ACHN (cell line): ENCODE measurements around the gene ARPC1A.
"Not testable (repeated sequence)": the region's sequence is repeated elsewhere in the genome, so short reads cannot be mapped to it uniquely, and the experiment has no call there.

Experiments used
- DNase-seq: peaks from one replicate; pipeline ENCODE4 v3.0.0-alpha.2; 2015
- in situ Hi-C: cut with HindIII; loops from 2 replicates; pipeline ENCODE4 v1.10.0; 2017; ENCODE audit warnings: low sequenced_read_pairs, low pct_ligation_motif_present, low pct_unique_long_range_greater_than_20kb

The ARPC1A gene

DNA sequence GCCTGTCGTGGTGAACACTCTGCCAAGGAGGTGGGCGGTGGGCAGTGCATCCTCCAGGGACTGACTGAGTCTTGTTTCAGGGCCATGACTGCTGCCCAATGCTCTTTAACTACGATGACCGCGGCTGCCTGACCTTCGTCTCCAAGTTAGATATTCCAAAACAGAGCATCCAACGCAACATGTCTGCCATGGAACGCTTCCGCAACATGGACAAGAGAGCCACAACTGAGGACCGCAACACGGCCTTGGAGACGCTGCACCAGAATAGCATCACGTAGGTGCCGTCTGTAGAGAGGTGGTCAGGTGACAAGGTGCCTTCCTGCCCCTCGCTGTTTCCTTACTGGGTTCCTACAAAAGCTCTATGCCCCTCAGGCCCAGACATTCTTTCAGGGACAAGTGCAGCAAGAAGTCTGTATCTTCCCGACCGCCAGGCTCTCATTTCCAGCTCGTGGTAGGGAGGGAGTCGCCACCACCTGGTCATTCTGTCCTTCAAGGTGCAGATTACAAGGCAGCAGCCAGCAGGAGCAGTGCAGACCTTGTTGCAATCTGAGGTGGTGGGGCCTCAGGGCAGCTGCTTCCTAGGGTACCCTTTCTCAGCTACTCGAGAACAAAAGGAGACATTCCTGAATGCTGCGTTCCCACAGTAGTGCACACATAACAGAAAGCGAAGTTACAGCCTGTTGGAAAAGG lies 33.9 kb downstream of the ARPC1A start:
- no peak for DNase-seq
- in situ Hi-C loops = no loop called here

DNA sequence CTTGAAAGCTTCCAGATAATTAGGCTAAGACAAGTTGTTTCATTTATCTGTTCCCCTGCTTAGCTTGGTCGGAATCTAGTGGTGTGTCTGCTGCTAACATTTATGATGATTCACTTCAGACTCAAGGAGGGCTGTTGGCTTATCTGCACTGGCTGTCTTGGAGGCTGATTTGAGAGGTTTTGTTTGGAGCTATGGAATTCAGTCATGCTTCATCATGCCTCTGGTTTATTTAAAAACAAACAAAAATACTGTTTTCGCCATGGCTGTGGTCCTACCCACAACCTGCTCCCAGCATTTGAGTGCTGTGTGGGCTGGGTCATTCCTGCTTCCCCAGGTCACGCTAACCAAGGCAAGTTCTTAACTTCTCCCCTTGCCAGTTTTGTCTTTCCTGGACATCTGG lies 37.1 kb downstream of the ARPC1A start:
- no peak for DNase-seq
- in situ Hi-C loops = no loop called here

DNA sequence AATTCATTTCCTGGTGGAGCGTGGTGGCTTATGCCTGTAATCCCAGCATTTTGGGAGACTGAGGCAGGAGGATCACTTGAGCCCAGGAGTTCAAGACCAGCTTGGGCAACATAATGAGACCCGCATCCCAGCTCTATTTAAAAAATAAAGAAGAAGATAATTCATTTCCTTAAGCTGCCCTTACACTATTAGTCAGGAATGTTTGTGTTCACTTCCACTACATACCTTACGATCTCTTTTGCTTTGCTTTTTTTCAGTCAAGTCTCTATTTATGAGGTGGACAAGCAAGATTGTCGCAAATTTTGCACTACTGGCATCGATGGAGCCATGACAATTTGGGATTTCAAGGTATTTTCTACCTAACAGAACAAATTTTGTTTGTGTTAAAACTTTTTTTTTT lies 37.6 kb downstream of the ARPC1A start:
- no peak for DNase-seq
- in situ Hi-C loops = no loop called here

DNA sequence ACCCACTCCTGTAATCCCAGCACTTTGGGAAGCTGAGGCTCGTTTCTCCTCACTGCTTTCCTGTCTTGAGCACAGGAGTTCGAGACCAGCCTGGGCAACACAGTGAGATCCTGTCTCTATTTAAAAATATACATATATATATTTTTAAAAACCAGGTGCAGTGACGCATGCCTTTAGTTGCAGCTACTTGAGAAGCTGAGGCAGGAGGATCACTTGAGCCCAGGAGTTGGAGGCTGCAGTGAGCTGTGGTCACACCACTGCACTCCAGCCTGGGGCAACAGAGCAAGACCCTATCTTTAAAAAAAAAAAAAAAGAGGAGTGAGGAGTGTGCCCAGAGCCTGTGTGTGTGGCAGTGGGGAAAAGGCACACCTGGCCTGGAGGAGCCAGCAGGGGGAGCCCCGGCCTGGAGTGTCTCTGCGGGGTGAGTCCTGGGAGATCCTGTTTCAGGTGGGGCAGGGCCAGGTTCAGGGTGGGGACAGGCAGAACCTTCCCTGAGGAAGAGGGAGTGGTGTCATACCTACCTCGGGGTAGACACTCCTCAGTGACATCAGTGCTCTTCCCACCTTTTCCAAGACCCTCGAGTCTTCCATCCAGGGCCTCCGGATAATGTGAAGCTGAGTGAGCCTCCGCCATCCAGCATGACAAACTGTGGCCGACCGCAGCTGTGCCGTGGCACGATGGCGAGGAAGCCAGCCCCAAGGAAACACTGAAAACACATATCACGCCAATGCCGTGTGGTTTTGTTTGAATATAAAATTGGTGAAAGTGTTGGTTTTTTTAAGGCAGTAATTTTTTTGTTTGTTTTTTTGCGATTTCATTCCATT lies 39.8 kb downstream of the ARPC1A start:
- in situ Hi-C loops = no loop called here
- peak; percentile 63 for DNase-seq

DNA sequence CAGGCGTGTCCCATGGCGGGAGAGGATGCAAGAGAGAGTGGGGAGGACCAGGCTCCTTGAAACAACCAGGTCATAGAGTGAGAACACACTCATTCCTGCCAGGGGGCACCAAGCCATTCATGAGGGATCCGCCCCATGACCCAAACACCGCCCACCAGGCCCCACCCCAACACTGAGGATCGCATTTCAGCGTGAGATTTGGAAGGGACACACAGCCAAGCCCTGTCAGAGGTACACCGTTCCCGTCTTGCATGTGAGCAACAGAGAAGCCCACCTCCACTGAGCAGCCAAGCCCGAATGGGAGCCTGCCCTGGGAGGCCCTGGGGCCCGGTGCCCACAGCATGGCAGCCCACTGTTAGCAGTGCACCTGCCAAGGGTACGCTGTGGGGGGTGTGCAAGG lies 40.9 kb downstream of the ARPC1A start:
- DNase-seq = no peak
- in situ Hi-C loops = no loop called here

DNA sequence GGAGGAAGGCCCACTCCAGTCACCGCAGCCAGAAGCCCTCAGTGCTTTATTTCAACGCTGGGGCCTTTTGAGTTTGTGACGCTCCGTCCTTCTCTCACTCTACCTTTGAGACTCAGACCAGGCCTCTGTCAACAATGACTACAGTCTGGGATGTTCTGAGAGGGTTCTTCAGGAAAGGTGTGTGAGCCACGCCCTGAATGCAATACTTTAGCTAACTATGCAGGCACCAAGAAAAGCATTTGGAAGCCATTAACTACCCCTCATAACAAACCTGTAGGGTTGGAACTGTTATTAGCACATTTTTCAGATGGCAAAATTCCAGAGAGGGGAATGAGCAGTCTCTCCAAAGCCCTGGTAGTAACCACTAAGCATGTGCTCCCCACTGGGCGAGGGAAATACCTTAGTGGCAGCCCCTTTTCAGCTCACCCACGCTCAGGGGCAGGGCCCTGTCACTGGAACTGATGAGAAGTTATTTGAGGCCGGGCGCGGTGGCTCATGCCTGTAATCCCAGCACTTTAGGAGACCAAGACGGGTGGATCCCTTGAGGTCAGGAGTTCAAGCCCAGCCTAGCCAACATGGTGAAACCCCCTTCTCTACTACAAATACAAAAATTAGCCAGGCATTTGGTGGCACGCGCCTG lies 43.2 kb downstream of the ARPC1A start:
- in situ Hi-C loops = no loop called here
- DNase-seq = no peak

DNA sequence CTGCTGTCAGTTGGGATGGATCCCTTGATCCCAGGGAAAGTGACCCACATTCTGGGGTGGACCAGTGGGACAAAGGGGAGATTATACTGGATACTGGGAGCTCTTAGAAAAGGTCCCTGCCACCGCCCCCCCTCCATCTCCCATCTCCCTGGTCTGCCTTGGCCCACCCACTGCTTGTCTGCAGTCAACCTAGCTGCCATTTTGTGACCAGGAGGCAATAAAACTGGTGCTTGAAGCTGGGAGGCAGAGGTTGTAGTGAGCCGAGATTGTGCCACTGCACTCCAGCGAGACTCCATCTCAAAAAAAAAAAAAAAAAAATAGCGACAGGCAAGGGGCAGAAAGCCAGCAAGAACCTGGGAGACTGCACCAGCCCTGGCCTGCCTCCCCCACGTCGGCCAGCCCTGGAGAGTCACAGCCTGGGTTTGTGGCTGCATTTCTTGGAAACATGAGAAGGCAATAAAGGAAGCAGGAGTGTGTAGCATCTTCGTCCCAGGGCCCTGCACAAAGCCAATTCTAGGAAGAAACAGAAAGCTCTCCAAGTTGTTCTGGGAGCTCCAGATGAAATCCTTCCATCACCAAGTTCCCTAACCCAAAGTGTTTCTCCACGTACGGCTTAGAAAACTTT lies 44.2 kb downstream of the ARPC1A start:
- no peak for DNase-seq
- in situ Hi-C loops = no loop called here

DNA sequence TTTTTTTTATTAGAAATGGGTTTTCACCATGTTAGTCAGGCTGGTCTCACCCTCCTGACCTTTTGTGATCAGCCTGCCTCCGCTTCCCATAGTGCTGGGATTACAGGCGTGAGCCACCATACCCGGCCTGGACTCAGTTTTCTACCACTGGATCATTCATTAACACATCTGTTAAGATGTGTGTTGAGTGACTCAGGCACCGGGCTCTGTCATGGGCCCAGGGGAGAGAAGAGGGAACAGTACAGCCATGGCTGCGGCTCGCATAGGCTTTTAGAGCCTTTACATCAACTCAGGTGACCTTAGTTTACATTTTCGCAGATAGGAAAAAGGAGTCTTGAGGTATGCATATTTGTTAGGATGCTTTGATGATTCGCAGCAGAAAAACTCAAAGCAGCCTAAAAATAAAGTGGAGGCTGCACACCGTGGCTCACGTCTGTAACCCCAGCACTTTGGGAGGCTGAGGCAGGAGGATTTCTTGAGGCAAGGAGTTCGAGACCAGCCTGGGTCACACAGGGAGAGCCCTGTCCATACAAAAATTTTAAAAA lies 45.8 kb downstream of the ARPC1A start:
- peak; percentile 39 for DNase-seq
- in situ Hi-C loops = no loop called here

DNA sequence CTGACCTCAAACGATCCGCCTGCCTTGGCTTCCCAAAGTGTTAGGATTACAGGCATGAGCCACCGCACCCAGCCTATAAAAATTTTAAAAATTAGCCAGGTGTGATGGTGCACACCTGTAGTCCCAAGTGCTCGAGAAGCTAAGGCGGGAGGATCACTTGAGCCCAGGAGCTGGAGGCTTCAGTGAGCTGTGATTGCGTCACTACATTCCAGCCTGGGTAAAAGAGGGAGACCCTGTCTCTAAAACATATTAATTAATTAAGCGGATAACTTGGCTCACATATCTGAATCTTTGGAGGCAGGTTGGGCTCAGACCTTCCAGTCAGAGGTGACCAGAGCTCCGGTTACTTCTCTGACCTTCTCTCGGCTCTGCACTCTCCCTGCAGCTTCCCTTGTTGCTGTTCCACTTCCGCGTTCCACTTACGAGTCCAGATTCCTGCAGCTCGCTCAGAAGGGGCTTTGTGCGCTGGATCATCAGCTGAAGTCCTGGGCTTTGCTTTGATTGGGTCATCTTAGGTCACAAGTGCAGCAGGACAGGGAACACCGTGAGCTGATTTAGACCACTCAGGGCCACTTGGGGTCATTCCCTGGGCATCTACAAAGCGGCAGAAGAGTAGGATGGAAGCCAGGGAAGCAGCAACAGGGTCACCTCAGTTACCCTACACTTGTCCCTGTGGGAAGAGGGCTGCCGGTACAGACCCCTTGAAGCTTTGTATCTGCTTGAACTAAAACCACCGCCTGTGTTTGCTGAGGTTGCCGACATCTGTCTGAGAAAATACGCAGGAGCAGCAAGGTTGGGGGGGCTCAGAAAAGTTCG lies 46.8 kb downstream of the ARPC1A start:
- in situ Hi-C loops = no loop called here
- peak; percentile 91 for DNase-seq

DNA sequence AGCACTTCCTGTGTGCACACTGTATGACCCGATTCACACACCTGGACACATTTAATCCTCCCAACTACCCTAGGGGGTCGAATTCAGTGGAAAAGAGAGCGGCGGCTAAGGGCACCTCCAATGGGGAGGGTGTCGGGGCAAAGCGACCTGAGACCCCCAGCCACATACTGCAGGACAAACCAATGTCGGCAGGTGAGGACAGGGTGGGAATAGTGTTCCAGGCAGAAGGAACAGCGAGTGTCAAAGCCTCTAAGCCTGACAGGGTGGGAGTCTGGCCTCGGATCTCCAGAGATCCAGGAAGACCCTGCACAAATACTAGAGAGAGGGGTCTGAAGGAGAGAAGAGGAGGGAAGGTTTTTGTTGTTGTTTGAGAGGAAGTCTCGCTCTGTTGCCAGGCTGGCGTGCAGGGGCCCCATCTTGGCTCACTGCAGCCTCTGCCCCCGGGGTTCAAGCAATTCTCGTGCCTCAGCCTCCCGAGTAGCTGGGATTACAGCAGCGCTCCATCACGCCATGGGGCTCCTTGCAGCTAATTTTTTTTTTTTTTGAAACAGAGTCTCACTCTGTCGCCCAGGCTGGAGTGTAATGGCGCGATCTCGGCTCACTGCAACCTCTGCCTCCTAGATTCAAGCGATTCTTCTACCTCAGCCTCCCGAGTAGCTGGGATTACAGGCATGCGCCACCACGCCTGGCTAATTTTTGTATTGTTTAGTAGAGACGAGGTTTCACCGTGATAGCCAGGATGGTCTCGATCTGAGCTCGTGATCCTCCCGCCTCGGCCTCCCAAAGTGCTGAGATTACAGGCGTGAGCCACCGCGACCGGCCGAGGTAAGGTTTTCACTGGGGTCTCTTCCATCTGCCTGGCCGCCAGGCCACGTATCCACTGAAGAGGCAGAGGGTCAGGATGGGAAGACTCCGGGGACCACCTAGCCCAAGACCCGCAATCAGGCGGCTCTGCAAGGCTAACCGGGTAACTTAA lies 47.7 kb downstream of the ARPC1A start:
- no peak for DNase-seq
- in situ Hi-C loops = no loop called here

DNA sequence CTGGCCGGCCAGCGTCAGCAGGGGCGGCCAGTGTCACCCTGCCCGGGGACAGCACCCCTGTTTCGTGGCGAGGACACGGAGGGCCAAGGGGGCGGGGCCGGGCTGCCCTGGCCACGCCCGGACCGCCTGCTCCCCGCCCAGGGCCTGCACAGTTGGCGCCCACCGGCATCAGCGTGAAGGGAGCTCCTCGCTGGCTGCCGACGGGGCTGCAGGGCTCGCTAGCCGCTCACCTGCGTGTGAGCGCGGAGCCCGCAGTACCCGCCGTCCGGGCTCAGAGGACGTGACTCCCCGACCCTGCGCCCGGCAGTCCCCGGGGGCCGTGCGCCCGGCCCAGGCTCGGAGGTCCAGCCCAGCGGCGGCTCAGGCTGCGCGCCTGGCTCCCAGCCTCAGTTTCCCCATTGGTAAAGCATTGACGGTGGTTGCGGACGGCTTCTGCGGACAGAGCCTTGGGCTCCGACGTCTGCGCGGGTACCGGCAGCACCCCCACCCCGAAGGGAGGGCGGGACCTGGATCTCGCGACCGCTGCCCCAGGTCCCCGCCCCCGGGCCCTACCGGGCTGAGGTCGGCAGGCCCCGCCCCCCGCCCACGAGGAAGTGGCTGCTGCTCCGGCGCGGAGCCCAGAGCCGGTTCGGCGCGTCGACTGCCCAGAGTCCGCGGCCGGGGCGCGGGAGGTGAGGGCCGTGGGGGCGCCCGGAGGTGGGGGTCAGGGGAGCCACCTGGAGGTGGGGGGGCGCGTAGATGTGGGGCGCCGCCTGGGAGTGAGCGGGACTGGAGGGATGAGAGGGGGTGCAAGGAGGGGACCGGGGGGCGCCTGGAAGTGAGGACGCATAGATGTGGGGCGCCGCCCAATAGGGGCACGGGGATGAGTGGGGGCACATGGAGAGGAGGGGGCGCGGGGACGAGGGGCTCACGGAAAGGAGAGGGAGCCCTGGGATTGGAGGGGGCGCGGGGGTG lies 48.7 kb downstream of the ARPC1A start, which contains the start of gene ARPC1B:
TSS of gene ARPC1B (plus strand) at position 620 of the 954 bp plus-strand sequence. CDS start 10,985 bp downstream, outside the sequence.
- in situ Hi-C loops = no loop called here
- peak; percentile 93 for DNase-seq

DNA sequence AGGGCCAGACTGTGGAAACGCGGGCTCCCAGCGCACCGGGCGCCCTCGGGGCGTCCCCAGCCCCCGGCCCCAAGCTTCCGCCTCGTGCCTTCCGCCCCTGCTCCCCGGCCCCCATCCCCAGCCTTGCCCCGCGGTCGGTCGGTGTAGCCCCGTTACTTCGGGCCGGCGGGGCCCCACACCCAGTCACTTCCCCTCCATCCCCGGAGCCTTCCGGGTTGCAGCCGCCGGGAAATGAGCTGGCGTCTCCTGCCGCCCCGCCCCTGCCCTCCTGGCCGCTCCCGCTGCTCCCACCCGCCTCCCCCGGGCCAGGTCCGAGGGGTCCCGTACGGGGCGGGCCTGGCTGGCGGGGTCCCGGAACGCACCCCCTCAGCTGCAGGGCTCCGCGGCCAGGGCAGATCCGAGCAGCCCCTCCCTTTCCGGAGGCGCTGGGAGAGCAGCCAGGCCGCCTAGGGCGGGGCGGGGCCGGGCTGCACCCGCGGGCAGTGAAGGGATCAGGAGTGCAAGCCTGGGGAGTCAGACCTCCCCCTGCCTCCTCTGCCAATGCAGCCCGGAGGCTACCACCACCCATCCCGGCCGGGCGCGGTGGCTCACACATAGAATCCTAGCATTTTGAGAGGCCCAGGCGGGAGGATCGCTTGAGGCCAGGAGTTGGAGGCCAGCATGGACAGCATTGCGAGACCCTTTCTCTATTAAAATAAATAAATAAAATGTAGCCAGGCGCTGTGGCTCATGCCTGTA lies 49.5 kb downstream of the ARPC1A start:
- in situ Hi-C loops = no loop called here
- peak; percentile 88 for DNase-seq

DNA sequence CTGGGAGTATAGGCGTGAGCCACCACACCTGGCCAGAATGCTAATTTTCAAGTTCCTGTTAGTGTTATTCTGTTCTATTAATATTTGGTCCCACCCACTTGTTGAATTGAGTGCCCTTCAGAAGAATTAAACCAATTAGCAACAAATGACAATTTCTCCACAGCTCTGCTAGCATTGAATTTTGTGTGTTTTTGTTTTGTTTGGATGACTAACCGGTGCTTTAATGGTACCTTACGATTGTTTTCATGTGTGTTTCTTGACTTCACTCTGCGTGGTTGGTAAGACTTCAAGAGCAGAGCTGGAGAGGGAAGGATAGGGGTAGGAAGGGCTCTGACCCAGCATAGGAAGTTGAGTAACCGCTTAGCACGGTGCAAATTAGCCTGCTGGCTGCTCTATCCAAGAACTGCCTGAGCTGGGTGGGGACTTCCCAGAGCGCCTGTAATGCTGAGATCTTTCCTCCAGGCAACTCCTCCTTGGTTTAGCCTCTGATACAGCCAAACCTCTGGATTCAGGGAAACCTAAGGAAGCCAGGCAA lies 53.4 kb downstream of the ARPC1A start:
- no peak for DNase-seq
- in situ Hi-C loops = no loop called here

DNA sequence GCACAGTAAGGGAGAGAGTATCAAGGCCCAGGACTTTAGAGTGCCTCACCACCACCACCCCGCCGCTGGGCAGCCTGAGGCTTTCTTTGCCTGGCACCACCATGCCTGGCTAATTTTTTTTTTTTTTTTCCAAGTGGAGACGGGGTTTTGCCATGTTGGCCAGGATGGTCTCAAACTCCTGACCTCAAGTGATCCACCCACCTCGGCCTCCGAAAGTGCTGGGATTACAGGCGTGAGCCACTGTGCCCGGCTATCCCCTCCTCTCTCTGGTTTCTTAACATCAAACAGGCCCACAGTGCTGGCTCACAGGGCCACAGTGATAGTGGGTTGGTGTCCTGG lies 54.0 kb downstream of the ARPC1A start:
- in situ Hi-C loops, DNase-seq: not testable (repeated sequence)
